HG02852 (cell line): ENCODE measurements around the gene TLR9.
A peak's percentile ranks its signal among the peaks of the same experiment; 100 is the strongest.
"Not testable (repeated sequence)": the region's sequence is repeated elsewhere in the genome, so short reads cannot be mapped to it uniquely, and the experiment has no call there.

Source experiments
- ATAC-seq: cut with Tn5 transposase; IDR thresholded peaks from one replicate; pipeline ENCODE4 v1.9.1; 2021; ENCODE audit warnings: mild to moderate bottlenecking, moderate library complexity; ENCODE audit not compliant: unreplicated experiment

TLR9 gene

GRCh38 chr3:52225452-52226228, at the start of gene TLR9:
Gene TLR9, minus strand, starts transcription at chr3:52225645. Its CDS starts 116 bp downstream, at chr3:52225529.
- ATAC-seq: peak; percentile 70

- ATAC-seq: not testable (repeated sequence)
Measured at GRCh38 chr3:52274781-52275180, 49.3 kb upstream of the TLR9 start.

- no peak for ATAC-seq
Measured at GRCh38 chr3:52272831-52273230, 47.4 kb upstream of the TLR9 start.

- ATAC-seq: not testable (repeated sequence)
Measured at GRCh38 chr3:52272172-52272571, 46.7 kb upstream of the TLR9 start.

- ATAC-seq: no peak
Measured at GRCh38 chr3:52270252-52270754, 44.9 kb upstream of the TLR9 start.

- no peak for ATAC-seq
Measured at GRCh38 chr3:52269776-52270175, 44.3 kb upstream of the TLR9 start.

- ATAC-seq: no peak
Measured at GRCh38 chr3:52268036-52268435, 42.6 kb upstream of the TLR9 start.

GRCh38 chr3:52265387-52265786, 39.9 kb upstream of the TLR9 start:
- no peak for ATAC-seq

- ATAC-seq: no peak
Measured at GRCh38 chr3:52262447-52262846, 37.0 kb upstream of the TLR9 start.

GRCh38 chr3:52259448-52259847, 34.0 kb upstream of the TLR9 start:
- no peak for ATAC-seq

- no peak for ATAC-seq
Measured at GRCh38 chr3:52259035-52259434, 33.6 kb upstream of the TLR9 start.

GRCh38 chr3:52257911-52258310, 32.5 kb upstream of the TLR9 start:
- ATAC-seq: no peak

- no peak for ATAC-seq
Measured at GRCh38 chr3:52256622-52257021, 31.2 kb upstream of the TLR9 start.

GRCh38 chr3:52256159-52256558, 30.7 kb upstream of the TLR9 start:
- ATAC-seq: no peak

GRCh38 chr3:52254608-52255007, 29.2 kb upstream of the TLR9 start:
- no peak for ATAC-seq

GRCh38 chr3:52253314-52254304, 28.2 kb upstream of the TLR9 start:
- peak; percentile 91 for ATAC-seq

GRCh38 chr3:52250122-52250521, 24.7 kb upstream of the TLR9 start:
- no peak for ATAC-seq

GRCh38 chr3:52249683-52250082, 24.2 kb upstream of the TLR9 start:
- ATAC-seq: no peak

- ATAC-seq: no peak
Measured at GRCh38 chr3:52248816-52249547, 23.5 kb upstream of the TLR9 start.

- no peak for ATAC-seq
Measured at GRCh38 chr3:52248165-52248541, 22.7 kb upstream of the TLR9 start.
